Common myeloid progenitor, CD34-positive (primary cell): Measurements from ENCODE around the gene RNASEL.

Experiments
- CTCF ChIA-PET: fragments of 350-600 bp; sonication (Branson Sonifier 250); formaldehyde crosslinking; loops from one replicate; lab custom pipeline; 2021; ENCODE audit warnings: antibody characterized with exemption; lab: Charles Lee
- POLR2A ChIA-PET: fragments of 350-600 bp; sonication (Branson Sonifier 250); formaldehyde crosslinking; loops from one replicate; lab custom pipeline; 2021; ENCODE audit warnings: antibody characterized with exemption; lab: Charles Lee
- DNase-seq, 3 donors: peaks; one replicate each; pipeline versions ENCODE4 v3.0.0 to v3.0.0-alpha.2; 2013
- H3K27ac ChIP-seq, 2 experiments: 1 replicate in 1 of 2; 2 replicates in 1 of 2; pipeline ENCODE4 v1.7.0; 2013; ENCODE audit warnings: inconsistent platforms in 2 of 2, low read length in 2 of 2, mild to moderate bottlenecking in 2 of 2, low read depth in 1 of 2, moderate library complexity in 1 of 2; ENCODE audit not compliant: severe bottlenecking in 2 of 2, insufficient read depth in 1 of 2, poor library complexity in 1 of 2
- H3K27me3 ChIP-seq, 5 experiments: replicated peaks in 2 of 5; 1 replicate in 3 of 5; 2 replicates in 2 of 5; pipeline versions ENCODE4 v1.6.1 to v1.7.0; 2013; ENCODE audit warnings: low read length in 4 of 5, mild to moderate bottlenecking in 2 of 5, moderate library complexity in 2 of 5, inconsistent platforms in 1 of 5; ENCODE audit not compliant: insufficient read depth in 5 of 5, control insufficient read depth in 4 of 5
- H3K36me3 ChIP-seq, 4 experiments: 1 replicate in 2 of 4; 2 replicates in 2 of 4; pipeline versions ENCODE4 v1.6.1 to v1.7.0; 2013; ENCODE audit warnings: low read length in 3 of 4, control low read depth in 1 of 4, mild to moderate bottlenecking in 1 of 4; ENCODE audit not compliant: control insufficient read depth in 4 of 4, insufficient read depth in 4 of 4
- H3K4me1 ChIP-seq, 4 experiments: 1 replicate in 3 of 4; 2 replicates in 1 of 4; pipeline versions ENCODE4 v1.6.1 to v1.7.1; 2013; ENCODE audit warnings: low read length in 3 of 4, mild to moderate bottlenecking in 3 of 4, control low read depth in 1 of 4, inconsistent platforms in 1 of 4, moderate library complexity in 1 of 4; ENCODE audit not compliant: control insufficient read depth in 4 of 4, insufficient read depth in 4 of 4; ENCODE audit errors: control extremely low read depth in 1 of 4
- H3K4me3 ChIP-seq, 7 experiments: 1 replicate in 4 of 7; 2 replicates in 3 of 7; pipeline versions ENCODE4 v1.5.1 to v1.7.0; 2013; ENCODE audit warnings: mild to moderate bottlenecking in 7 of 7, low read length in 6 of 7, moderate library complexity in 6 of 7, inconsistent platforms in 2 of 7, low read depth in 2 of 7, control low read depth in 1 of 7; ENCODE audit not compliant: insufficient read depth in 4 of 7, control insufficient read depth in 1 of 7; ENCODE audit errors: extremely low read depth in 1 of 7
- H3K9me3 ChIP-seq, 5 experiments: 1 replicate in 4 of 5; 2 replicates in 1 of 5; pipeline versions ENCODE4 v1.6.1 to v1.7.1; 2013; ENCODE audit warnings: low read length in 4 of 5, mild to moderate bottlenecking in 2 of 5, inconsistent platforms in 1 of 5, low read depth in 1 of 5, moderate library complexity in 1 of 5; ENCODE audit not compliant: control insufficient read depth in 4 of 5, insufficient read depth in 2 of 5; ENCODE audit errors: control extremely low read depth in 1 of 5
- WGBS: methylation state at CpG from one replicate; pipeline ENCODE4 v1.1.5; 2013; ENCODE audit not compliant: insufficient coverage; 5-methylcytosine and 5-hydroxymethylcytosine counted together

Gene RNASEL

DNA sequence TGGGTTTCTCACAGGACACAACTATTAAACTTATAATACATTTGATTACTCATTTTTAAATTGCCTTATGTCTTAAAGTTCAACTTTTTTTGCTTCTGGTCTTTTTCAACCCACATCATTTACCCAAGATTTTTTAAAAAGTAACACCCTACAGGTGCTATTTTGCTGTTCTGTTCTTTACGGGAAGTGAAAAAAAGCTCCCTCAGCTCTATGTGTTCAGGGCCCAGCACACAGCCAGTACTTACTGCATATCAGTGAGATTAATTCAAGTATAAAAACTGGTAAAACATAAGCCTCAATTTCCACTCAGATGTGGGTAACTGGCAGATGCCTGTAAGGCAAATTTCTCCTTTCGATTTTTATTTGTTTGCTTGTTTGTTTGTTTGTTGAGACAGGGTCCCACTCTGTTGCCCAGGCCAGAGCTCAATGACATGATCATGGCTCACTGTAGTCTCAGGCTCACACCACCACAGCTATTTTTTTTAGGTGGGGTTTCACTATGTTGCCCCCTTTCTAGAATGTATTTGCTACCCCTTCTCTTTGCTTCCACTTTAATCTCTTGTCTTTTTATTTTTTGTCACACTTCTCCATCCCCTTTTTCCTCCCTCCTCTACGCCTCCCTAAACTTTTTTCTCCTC lies 20.3 kb downstream of the RNASEL start:
- H3K27me3 ChIP-seq: peaks cover 0 to 2% (median 0%) of the 10 kb centered on the region in 5 experiments
- POLR2A ChIA-PET: no interaction called here
- no peaks in the 10 kb centered on the region for H3K4me1 ChIP-seq
- 39% methylated on average over 1 of the region's 3 CpGs for whole genome bisulfite sequencing
- peaks cover 0 to 3% (median 0%) of the 10 kb centered on the region in 4 experiments for H3K36me3 ChIP-seq
- no peaks in the 10 kb centered on the region for H3K9me3 ChIP-seq
- no peak overlapping the region for H3K4me3 ChIP-seq
- CTCF ChIA-PET: no interaction called here
- no peak overlapping the region for H3K27ac ChIP-seq
- no peak for DNase-seq

DNA sequence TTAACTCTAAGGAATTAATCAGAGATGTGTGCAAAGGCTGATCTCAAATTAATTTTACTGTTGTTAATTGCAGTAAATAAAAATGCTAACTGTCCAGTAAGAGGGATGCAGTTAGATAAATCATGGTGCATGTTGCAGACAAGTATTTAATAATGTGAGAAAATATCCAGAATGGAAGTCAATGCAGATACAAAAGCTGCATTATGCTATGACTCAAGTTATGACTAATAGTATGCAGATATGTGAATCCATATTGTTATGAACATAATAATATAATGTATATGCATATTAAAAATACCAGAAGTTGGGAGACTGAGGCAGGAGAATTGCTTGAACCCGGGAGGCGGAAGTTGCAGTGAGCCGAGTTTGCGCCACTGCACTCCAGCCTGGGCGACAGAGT lies 21.4 kb downstream of the RNASEL start:
- Histone ChIP-seq H3K36me3 (peaks cover 0 to under 1% (median 0%) of the 10 kb centered on the region in 4 experiments), H3K4me3 (no peak overlapping the region), H3K9me3 (no peaks in the 10 kb centered on the region), H3K4me1 (no peaks in the 10 kb centered on the region), H3K27ac (no peak overlapping the region), H3K27me3 (peaks cover 0 to 2% (median 0%) of the 10 kb centered on the region in 5 experiments)
- ChIA-PET POLR2A (no interaction called here), CTCF (no interaction called here)
- no CpG with 5 or more reads among the region's 5 CpGs for WGBS
- no peak for DNase-seq

DNA sequence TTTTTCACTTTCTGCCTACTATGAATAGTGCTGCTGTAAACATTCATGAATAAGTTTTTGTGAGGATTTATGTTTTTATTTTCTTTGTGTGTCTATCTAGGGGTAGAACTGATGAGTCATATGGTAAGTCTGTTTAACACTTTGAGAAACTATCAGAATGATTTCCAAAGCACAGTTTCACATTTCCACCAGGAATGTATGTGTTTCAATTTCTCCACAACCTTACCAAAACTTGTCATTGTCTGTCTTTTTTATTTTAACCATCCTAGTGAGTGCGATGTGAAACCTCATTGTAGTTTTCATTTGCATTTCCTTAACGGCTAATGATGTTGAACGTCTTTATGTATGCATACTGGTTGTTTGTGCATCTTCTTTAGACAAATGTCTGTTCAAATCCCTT lies 23.5 kb downstream of the RNASEL start:
- H3K27ac ChIP-seq: no peak overlapping the region
- no peak overlapping the region for H3K4me3 ChIP-seq
- ChIA-PET POLR2A (no interaction called here), CTCF (no interaction called here)
- no peaks in the 10 kb centered on the region for H3K36me3 ChIP-seq
- H3K4me1 ChIP-seq: no peaks in the 10 kb centered on the region
- WGBS: no CpG with 5 or more reads among the region's 3 CpGs
- H3K27me3 ChIP-seq: peaks cover 0 to 3% (median 0%) of the 10 kb centered on the region in 5 experiments
- H3K9me3 ChIP-seq: no peaks in the 10 kb centered on the region
- no peak for DNase-seq

DNA sequence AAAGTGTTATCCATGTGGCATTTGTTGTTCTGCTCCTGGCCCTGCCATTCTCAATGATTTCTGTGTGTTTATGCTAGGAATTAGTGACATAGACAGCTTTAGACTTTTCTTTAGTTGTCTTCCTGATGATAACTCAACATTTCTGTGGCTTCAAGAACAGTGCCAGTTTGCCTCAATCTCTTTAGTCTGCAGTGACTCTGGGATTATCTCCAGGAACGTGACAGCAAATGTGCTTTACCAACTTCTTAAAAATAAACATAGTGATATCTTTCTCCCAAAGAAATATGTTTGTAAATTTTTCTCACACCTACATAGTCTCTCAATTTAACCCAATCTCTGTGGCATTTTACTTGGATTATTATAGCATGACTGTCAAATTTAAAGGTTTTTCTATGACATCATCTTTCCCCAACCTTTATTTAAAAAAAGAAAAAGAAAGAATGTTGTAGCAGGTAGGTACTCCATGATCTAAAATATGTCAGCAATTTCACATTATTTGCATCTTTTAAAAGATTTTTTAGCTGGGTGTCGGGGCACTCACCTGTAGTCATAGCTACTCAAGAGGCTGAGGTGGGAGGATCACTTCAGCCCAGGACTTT lies 24.6 kb downstream of the RNASEL start:
- no peaks in the 10 kb centered on the region for H3K36me3 ChIP-seq
- H3K9me3 ChIP-seq: no peaks in the 10 kb centered on the region
- 100% methylated on average over 2 of the region's 2 CpGs for WGBS
- ChIA-PET POLR2A (no interaction called here), CTCF (no interaction called here)
- H3K27ac ChIP-seq: no peak overlapping the region
- H3K27me3 ChIP-seq: peaks cover 0 to 5% (median 0%) of the 10 kb centered on the region in 5 experiments
- no peak for DNase-seq
- no peak overlapping the region for H3K4me3 ChIP-seq
- H3K4me1 ChIP-seq: no peaks in the 10 kb centered on the region

DNA sequence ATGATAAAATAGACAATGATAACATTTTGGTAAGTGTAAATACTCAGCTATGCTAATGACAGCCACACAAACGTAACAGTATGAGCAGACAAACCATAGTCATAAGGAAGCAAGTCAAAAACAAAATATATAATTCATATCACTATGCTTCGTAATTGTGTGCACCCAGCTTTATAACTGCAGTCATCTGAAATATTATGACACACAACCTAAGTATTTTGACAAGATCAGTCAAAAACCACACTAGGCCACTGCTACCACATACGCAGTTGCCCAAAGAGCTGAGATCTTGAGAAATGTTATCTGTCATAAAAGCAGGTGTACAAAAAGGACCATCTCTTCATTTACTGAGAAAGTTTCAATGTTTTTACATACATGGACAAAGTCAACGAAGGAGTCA lies 26.0 kb downstream of the RNASEL start:
- CTCF ChIA-PET: no interaction called here
- H3K9me3 ChIP-seq: no peaks in the 10 kb centered on the region
- peaks cover 0 to 5% (median 0%) of the 10 kb centered on the region in 5 experiments for H3K27me3 ChIP-seq
- DNase-seq: no peak
- no peaks in the 10 kb centered on the region for H3K36me3 ChIP-seq
- no peaks in the 10 kb centered on the region for H3K4me1 ChIP-seq
- H3K27ac ChIP-seq: no peak overlapping the region
- 80% methylated on average over 1 of the region's 4 CpGs for WGBS
- no peak overlapping the region for H3K4me3 ChIP-seq
- POLR2A ChIA-PET: no interaction called here

DNA sequence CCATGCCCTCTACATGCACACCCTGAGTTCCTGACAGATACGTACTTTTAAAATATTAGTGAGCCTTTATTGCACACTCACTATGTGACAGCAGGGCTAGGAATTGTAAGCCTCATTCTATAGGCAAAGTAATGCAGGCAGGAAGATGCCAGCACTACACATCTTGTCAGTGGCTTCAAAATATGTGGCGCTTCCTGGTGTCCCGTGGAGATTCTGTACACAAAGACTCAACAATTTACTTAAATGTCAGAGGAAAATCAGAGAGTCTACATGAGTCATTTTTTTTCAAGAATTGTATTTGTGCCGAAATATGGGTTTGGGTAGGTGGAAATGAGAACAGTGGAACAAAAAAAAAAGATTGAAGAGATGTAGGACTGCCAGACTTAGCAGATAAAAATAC lies 27.6 kb downstream of the RNASEL start:
- ChIA-PET POLR2A (no interaction called here), CTCF (no interaction called here)
- Histone ChIP-seq H3K27ac (no peak overlapping the region), H3K4me1 (no peaks in the 10 kb centered on the region), H3K27me3 (peaks cover 0 to 5% (median 0%) of the 10 kb centered on the region in 5 experiments), H3K36me3 (no peaks in the 10 kb centered on the region), H3K9me3 (no peaks in the 10 kb centered on the region), H3K4me3 (no peak overlapping the region)
- DNase-seq: no peak
- WGBS: 80% methylated on average over 3 of the region's 4 CpGs

DNA sequence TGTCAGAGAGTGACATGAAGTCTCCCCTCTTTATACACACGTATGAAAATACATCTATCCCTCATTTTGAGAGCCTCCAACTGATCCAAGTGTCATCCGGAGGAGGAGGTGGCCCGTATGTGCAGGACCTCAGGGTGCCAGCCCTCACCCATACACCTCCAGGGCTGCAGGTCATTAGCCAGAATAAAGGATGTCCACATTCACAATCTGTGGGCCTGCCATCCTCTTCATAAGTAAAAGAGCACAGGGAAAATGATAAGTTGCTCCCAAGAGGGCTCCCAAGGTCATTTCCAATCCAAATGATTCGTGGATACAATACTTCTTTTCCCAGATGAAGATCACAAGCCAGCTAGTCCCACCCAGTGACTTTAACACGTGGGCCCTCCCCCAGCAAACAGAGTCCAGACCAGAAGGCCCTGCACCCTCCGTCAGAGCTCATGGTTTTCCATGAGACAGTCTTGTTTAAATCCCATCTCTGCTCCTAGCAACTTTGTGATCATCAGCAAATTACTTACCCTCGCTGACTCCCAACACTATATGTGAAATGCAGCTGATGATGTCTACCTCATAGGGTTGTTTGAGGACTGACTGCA lies 28.6 kb downstream of the RNASEL start:
- Histone ChIP-seq H3K9me3 (no peaks in the 10 kb centered on the region), H3K27ac (no peak overlapping the region), H3K4me3 (no peak overlapping the region), H3K27me3 (peaks cover 0 to 3% (median 0%) of the 10 kb centered on the region in 5 experiments), H3K4me1 (no peaks in the 10 kb centered on the region), H3K36me3 (no peaks in the 10 kb centered on the region)
- CTCF ChIA-PET: no interaction called here
- POLR2A ChIA-PET: no interaction called here
- 87% methylated on average over 6 of the region's 7 CpGs for WGBS
- no peak for DNase-seq
